IMR-90 (cell line): Measurements from ENCODE around the gene VKORC1L1. TPM values are rescaled to one million over a fixed set of nuclear protein-coding genes. Genes with fewer than 3 reads are reported as not detected.

Experiments used
- ATAC-seq: fragments of 200-7000 bp; cut with Tn5 transposase; 2 replicates; pipeline ENCODE4 v1.9.1; 2020; ENCODE audit warnings: low read depth, mild to moderate bottlenecking, moderate library complexity
- BruUV-seq: library from RNA; stranded (reverse); fragments of 400-500 nt; replicated peaks from 2 replicates; lab custom pipeline; 2021; lab: Mats Ljungman, UMichigan
- CTCF ChIA-PET: fragments of 300-600 bp; formaldehyde crosslinking; extraction: SDS; loops from one replicate; lab custom pipeline; 2021; ENCODE audit warnings: antibody characterized with exemption; lab: Yijun Ruan, JAX
- POLR2A ChIA-PET: fragments of 300-600 bp; sonication (Branson Sonifier 250); formaldehyde crosslinking; loops from one replicate; lab custom pipeline; 2022; ENCODE audit warnings: antibody characterized with exemption; ENCODE audit not compliant: unreplicated experiment; lab: Charles Lee
- DNase-seq: peaks from one replicate; pipeline ENCODE4 v3.0.0; 2013
- H2AFZ ChIP-seq: replicated peaks from 2 replicates; pipeline ENCODE3; 2013; ENCODE audit warnings: low read length, mild to moderate bottlenecking; ENCODE audit not compliant: poor library complexity
- H2AK5ac ChIP-seq: 2 replicates; pipeline ENCODE4 v1.6.1; 2013; ENCODE audit warnings: low read depth, low read length, inconsistent platforms
- H2AK9ac ChIP-seq: replicated peaks from 2 replicates; pipeline ENCODE3; 2013; ENCODE audit warnings: mild to moderate bottlenecking, low read depth, low read length, moderate library complexity; ENCODE audit not compliant: poor library complexity
- H2BK120ac ChIP-seq: 2 replicates; pipeline ENCODE4 v1.6.1; 2013; ENCODE audit warnings: low read depth, low read length, inconsistent platforms
- H2BK15ac ChIP-seq: 3 replicates; pipeline ENCODE4 v1.6.1; 2013; ENCODE audit warnings: low read depth, low read length, inconsistent platforms
- H2BK20ac ChIP-seq: 2 replicates; pipeline ENCODE4 v1.6.1; 2013; ENCODE audit warnings: low read depth, mild to moderate bottlenecking, inconsistent platforms, low read length, moderate library complexity
- H2BK5ac ChIP-seq: 2 replicates; pipeline ENCODE4 v1.6.1; 2013; ENCODE audit warnings: mild to moderate bottlenecking, low read depth, low read length, inconsistent platforms; ENCODE audit not compliant: poor library complexity, severe bottlenecking
- H3K14ac ChIP-seq: replicated peaks from 2 replicates; pipeline ENCODE4 v1.6.1; 2013; ENCODE audit warnings: low read depth, low read length, inconsistent platforms
- H3K18ac ChIP-seq: 2 replicates; pipeline ENCODE4 v1.6.1; 2013; ENCODE audit warnings: low read depth, low read length, control low read depth
- H3K23ac ChIP-seq: 2 replicates; pipeline ENCODE4 v1.6.1; 2013; ENCODE audit warnings: low read depth, low read length, inconsistent platforms
- H3K27ac ChIP-seq: 2 replicates; pipeline ENCODE4 v1.5.1; 2013; ENCODE audit warnings: mild to moderate bottlenecking, control low read depth, low read length; ENCODE audit not compliant: insufficient read depth
- H3K27me3 ChIP-seq: 2 replicates; pipeline ENCODE4 v1.6.1; 2013; ENCODE audit warnings: low read length; ENCODE audit not compliant: control insufficient read depth, insufficient read depth
- H3K36me3 ChIP-seq: 2 replicates; pipeline ENCODE4 v1.6.1; 2013; ENCODE audit warnings: low read length, mixed read lengths; ENCODE audit not compliant: control insufficient read depth, insufficient read depth
- H3K4ac ChIP-seq: 2 replicates; pipeline ENCODE4 v1.6.1; 2013; ENCODE audit warnings: low read depth, low read length, inconsistent platforms
- H3K4me1 ChIP-seq: 2 replicates; pipeline ENCODE4 v1.6.1; 2013; ENCODE audit warnings: low read length, mixed read lengths; ENCODE audit not compliant: control insufficient read depth, insufficient read depth
- H3K4me2 ChIP-seq: 2 replicates; pipeline ENCODE4 v1.6.1; 2013; ENCODE audit warnings: low read depth, mild to moderate bottlenecking, control low read depth, low read length, moderate library complexity
- H3K4me3 ChIP-seq: 2 replicates; pipeline ENCODE4 v1.5.1; 2013; ENCODE audit warnings: low read depth, mild to moderate bottlenecking, control low read depth, low read length, moderate library complexity; ENCODE audit not compliant: insufficient read depth
- H3K56ac ChIP-seq: 2 replicates; pipeline ENCODE4 v1.6.1; 2013; ENCODE audit warnings: low read length, inconsistent platforms; ENCODE audit not compliant: insufficient read depth; ENCODE audit errors: extremely low read depth
- H3K79me1 ChIP-seq, 2 experiments: 2 replicates each; pipeline ENCODE4 v1.6.1; 2013; ENCODE audit warnings: low read length in 2 of 2, inconsistent platforms in 1 of 2, low read depth in 1 of 2
- H3K9ac ChIP-seq: 2 replicates; pipeline ENCODE4 v1.6.1; 2013; ENCODE audit warnings: low read depth, low read length, control low read depth
- H3K9me1 ChIP-seq: 2 replicates; pipeline ENCODE4 v1.6.1; 2013; ENCODE audit warnings: low read length, inconsistent platforms; ENCODE audit not compliant: insufficient read depth
- H3K9me3 ChIP-seq: 2 replicates; pipeline ENCODE4 v1.6.1; 2013; ENCODE audit warnings: low read length; ENCODE audit not compliant: control insufficient read depth, insufficient read depth
- H4K20me1 ChIP-seq: 2 replicates; pipeline ENCODE4 v1.6.1; 2013; ENCODE audit warnings: low read length, inconsistent platforms; ENCODE audit not compliant: insufficient read depth
- H4K5ac ChIP-seq: 2 replicates; pipeline ENCODE4 v1.6.1; 2013; ENCODE audit warnings: mild to moderate bottlenecking, low read depth, low read length, control low read depth
- H4K8ac ChIP-seq, 2 experiments: 2 replicates each; pipeline ENCODE4 v1.6.1; 2013; ENCODE audit warnings: low read depth in 2 of 2, low read length in 2 of 2, control low read depth in 1 of 2, inconsistent platforms in 1 of 2
- H4K91ac ChIP-seq: 2 replicates; pipeline ENCODE4 v1.6.1; 2013; ENCODE audit warnings: low read depth, low read length, inconsistent platforms; ENCODE audit not compliant: insufficient read depth
- BHLHE40 ChIP-seq: fragments of 150-350 bp; IDR thresholded peaks from 2 replicates; pipeline ENCODE4 v1.6.1; 2016; ENCODE audit warnings: mild to moderate bottlenecking, low read depth, low read length
- ELK1 ChIP-seq: fragments of 150-350 bp; IDR thresholded peaks from 2 replicates; pipeline ENCODE4 v1.6.1; 2016; ENCODE audit warnings: low read depth, mild to moderate bottlenecking, low read length, moderate library complexity, borderline replicate concordance
- FOS ChIP-seq: fragments of 150-350 bp; IDR thresholded peaks from 2 replicates; pipeline ENCODE4 v1.6.1; 2016; ENCODE audit warnings: low read depth, low read length
- MXI1 ChIP-seq: IDR thresholded peaks from 2 replicates; pipeline ENCODE4 v1.6.1; 2012; ENCODE audit warnings: low read depth, mild to moderate bottlenecking, low read length, moderate library complexity, borderline replicate concordance
- POLR2A ChIP-seq: IDR thresholded peaks from 2 replicates; pipeline ENCODE4 v1.6.1; 2012; ENCODE audit warnings: mild to moderate bottlenecking, low read depth, low read length
- RCOR1 ChIP-seq: IDR thresholded peaks from 2 replicates; pipeline ENCODE4 v1.6.1; 2012; ENCODE audit warnings: mild to moderate bottlenecking, low read length, improper control_type of control experiment; ENCODE audit not compliant: insufficient replicate concordance
- RFX5 ChIP-seq: IDR thresholded peaks from 2 replicates; pipeline ENCODE4 v1.8.0; 2012; ENCODE audit warnings: low read depth, mild to moderate bottlenecking, low read length, moderate library complexity
- WGBS, 2 experiments: methylation state at CpG; one replicate each; pipeline versions ENCODE4 v1.1.5 to v1.1.7; 2013; ENCODE audit warnings: missing lambda C conversion rate in 2 of 2; ENCODE audit not compliant: insufficient read length in 1 of 2; ENCODE audit errors: extremely low coverage in 2 of 2; 5-methylcytosine and 5-hydroxymethylcytosine counted together
- dilution Hi-C: fragments of 300-500 bp; cut with HindIII; formaldehyde crosslinking; loops from one replicate; pipeline ENCODE4 v1.14.3; 2018; ENCODE audit warnings: low sequenced_read_pairs; ENCODE audit not compliant: unreplicated experiment
- in situ Hi-C: fragments of 300-500 bp; cut with MboI; formaldehyde crosslinking; loops from 3 replicates; pipeline ENCODE4 v1.14.3; 2019; ENCODE audit warnings: low sequenced_read_pairs, inconsistent platforms, mixed read lengths
- intact Hi-C: fragments of 100-400 bp; cut with micrococcal nuclease; formaldehyde crosslinking; loops from 2 replicates; pipeline ENCODE4 v1.10.0; 2022
- polyA plus RNA-seq, 3 experiments: library from polyadenylated mRNA; depleted of rRNA; stranded (reverse); fragments of >200 nt; gene quantifications; 2 replicates each; pipeline ENCODE4 v1.2.3, GENCODE V29; 2012; ENCODE audit warnings: low replicate concordance in 1 of 3
- total RNA-seq: library from RNA; depleted of rRNA; stranded (reverse); fragments of >200 nt; gene quantifications from 2 replicates; pipeline ENCODE4 v1.2.3, GENCODE V29; 2012
- TF ChIP-seq, protein P1 (sequence below): fragments of 150-350 bp; IDR thresholded peaks from 2 replicates; pipeline ENCODE4 v1.6.1; 2017; ENCODE audit warnings: mild to moderate bottlenecking, antibody characterized with exemption, low read length, low read depth
- TF ChIP-seq, protein P2 (sequence below): conservative IDR thresholded peaks from 2 replicates; pipeline ENCODE4 v1.5.1; 2012; ENCODE audit warnings: mild to moderate bottlenecking, low read depth, low read length, improper control_type of control experiment

VKORC1L1 gene
- total and polyA plus RNA-seq, 2 of the 4 experiments (the other 2 are of a cell fraction) = 12.5 to 14.5 TPM

DNA sequence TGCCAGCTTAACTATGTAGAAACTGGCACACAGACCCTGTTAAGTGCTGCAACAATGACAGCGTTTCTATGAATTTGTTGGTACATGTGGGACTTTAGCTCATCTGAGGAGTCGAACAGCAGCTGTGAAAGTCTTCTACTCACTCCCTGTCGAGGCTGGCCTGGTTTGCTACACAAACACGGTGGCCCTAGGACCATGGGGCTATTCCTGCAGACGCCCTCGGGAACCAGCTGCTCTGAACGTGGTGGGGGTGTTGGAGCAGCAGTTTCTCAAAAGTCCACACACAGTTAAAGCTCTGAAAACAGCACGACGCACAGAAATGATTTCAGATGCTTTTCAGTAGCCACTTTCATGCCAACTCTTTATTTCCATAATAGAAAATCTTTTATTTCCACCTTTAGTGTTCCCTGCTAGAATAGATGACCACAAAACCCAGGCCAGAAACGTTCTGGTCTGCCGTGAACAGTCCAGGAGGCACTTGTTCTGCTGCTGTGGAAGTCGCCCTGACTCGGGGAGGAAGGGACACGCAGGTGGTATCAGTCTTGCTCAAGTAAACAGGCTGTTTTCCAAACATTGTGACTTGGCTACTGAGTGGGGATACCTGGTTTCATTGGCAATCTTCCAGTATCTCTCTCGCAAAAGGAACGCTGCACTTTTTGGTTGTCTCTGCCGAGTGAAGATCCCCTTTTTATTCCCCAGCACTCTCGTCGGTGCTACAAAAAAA is 87.6 kb downstream of the VKORC1L1 start:
- H3K9me1 ChIP-seq = no peaks in the 10 kb centered on the region; the same call in 1 of the 2 replicates

More for the DNA sequence above, 87.6 kb downstream of the VKORC1L1 start:
- ATAC-seq (no peak), DNase-seq (no peak)
- ChIA-PET CTCF (interaction anchor here (0.6 kb wide), 2 partner anchors 24 to 70 kb away, joined by 4 to 8 read pairs; no protein-coding TSS in a partner anchor), POLR2A (interaction anchor here (0.7 kb wide), 1 partner anchor 31 kb away, joined by 3 read pairs; no protein-coding TSS in a partner anchor)
- no peaks in the 10 kb centered on the region for H3K9me3 ChIP-seq
- no peak overlapping the region for H3K14ac ChIP-seq
- dilution Hi-C loops = no loop called here
- H2BK5ac ChIP-seq = no peak overlapping the region
- H3K18ac ChIP-seq = no peak overlapping the region
- H4K8ac ChIP-seq = no peak overlapping the region
- peaks cover 4% of the 10 kb centered on the region for H4K20me1 ChIP-seq
- H2BK120ac ChIP-seq = no peak overlapping the region
- intact Hi-C loops = no loop called here
- no peak overlapping the region for H4K91ac ChIP-seq
- H2AK9ac ChIP-seq = no peak overlapping the region
- H3K56ac ChIP-seq = no peak overlapping the region
- H3K27ac ChIP-seq = no peak overlapping the region
- WGBS, 2 experiments = 100% methylated on average over 2 of the region's 19 CpGs; no CpG with 5 or more reads in 1 of the 2 experiments
- no peak overlapping the region for H2AK5ac ChIP-seq
- no peak overlapping the region for H3K4me2 ChIP-seq
- H3K9ac ChIP-seq = no peak overlapping the region
- no peak overlapping the region for H4K5ac ChIP-seq
- H2BK20ac ChIP-seq = no peak overlapping the region
- no peaks in the 10 kb centered on the region for H3K4me1 ChIP-seq
- peaks cover 0 to 11% of the 10 kb centered on the region in 2 experiments; a peak in 3 of 4 replicates for H3K79me1 ChIP-seq
- no peak overlapping the region for H3K4me3 ChIP-seq
- no peak overlapping the region for H3K4ac ChIP-seq
- H2BK15ac ChIP-seq = no peak overlapping the region
- in situ Hi-C loops = loop anchor here (25.0 kb wide), 1 partner anchor 223 kb away; no protein-coding TSS in a partner anchor
- no peak overlapping the region for H3K23ac ChIP-seq
- TF ChIP-seq, protein P1, sequence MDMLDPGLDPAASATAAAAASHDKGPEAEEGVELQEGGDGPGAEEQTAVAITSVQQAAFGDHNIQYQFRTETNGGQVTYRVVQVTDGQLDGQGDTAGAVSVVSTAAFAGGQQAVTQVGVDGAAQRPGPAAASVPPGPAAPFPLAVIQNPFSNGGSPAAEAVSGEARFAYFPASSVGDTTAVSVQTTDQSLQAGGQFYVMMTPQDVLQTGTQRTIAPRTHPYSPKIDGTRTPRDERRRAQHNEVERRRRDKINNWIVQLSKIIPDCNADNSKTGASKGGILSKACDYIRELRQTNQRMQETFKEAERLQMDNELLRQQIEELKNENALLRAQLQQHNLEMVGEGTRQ = no peak
- TF ChIP-seq, protein P2, sequence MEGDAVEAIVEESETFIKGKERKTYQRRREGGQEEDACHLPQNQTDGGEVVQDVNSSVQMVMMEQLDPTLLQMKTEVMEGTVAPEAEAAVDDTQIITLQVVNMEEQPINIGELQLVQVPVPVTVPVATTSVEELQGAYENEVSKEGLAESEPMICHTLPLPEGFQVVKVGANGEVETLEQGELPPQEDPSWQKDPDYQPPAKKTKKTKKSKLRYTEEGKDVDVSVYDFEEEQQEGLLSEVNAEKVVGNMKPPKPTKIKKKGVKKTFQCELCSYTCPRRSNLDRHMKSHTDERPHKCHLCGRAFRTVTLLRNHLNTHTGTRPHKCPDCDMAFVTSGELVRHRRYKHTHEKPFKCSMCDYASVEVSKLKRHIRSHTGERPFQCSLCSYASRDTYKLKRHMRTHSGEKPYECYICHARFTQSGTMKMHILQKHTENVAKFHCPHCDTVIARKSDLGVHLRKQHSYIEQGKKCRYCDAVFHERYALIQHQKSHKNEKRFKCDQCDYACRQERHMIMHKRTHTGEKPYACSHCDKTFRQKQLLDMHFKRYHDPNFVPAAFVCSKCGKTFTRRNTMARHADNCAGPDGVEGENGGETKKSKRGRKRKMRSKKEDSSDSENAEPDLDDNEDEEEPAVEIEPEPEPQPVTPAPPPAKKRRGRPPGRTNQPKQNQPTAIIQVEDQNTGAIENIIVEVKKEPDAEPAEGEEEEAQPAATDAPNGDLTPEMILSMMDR = no peak
- TF ChIP-seq MXI1 (no peak), RFX5 (no peak), BHLHE40 (no peak), ELK1 (no peak), RCOR1 (no peak), POLR2A (no peak), FOS (no peak)
- peaks cover 35% of the 10 kb centered on the region for H3K36me3 ChIP-seq
- H2AFZ ChIP-seq = no peak overlapping the region
- no TSS peak for BruUV-seq
- H3K27me3 ChIP-seq = no peaks in the 10 kb centered on the region
